ENCODE results near the gene FCN1. TPM values are rescaled to one million over a fixed set of nuclear protein-coding genes. Genes with fewer than 3 reads are reported as not detected.

FCN1 gene
- total and polyA plus RNA-seq, 2 of the 8 experiments (the other 6 are each of a cell fraction or from before 2014, with no cell fraction given), result not detected

DNA sequence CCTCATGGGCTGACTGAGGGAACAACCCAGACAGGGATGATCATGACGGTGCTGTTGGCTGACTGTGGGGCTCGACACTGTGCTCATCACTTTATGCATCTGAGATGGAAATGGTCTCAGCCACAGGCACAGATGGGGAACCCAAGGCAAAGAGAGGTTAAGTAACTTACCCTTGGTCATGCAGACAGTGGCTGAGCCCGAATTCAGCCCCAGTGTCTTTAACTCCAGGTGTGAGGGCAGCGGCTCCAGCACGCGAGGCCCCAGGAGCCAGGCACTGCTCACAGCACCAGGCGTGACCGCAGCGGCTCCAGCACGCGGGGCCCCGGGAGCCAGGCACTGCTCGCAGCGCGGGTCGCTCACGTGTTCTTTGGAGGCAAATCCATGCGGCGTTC lies 45.3 kb upstream of the FCN1 start:
- no peak overlapping the region for H3K4me2 ChIP-seq (ENCODE audit: insufficient read depth in 1 of 2, low read depth in 2 of 2, low read length in 2 of 2)
- CTCF ChIA-PET (ENCODE audit: partially characterized antibody), result interaction anchor here (1.2 to 1.3 kb wide), 2 partner anchors 9 to 184 kb away, joined by 3 read pairs; no protein-coding TSS in a partner anchor
- POLR2A ChIA-PET (ENCODE audit: partially characterized antibody), result no interaction called here

More for the DNA sequence above, 45.3 kb upstream of the FCN1 start:
- no peak overlapping the region for H3K56ac ChIP-seq (replicated peaks; ENCODE audit: insufficient read length, low read depth, low read length)
- H3K18ac ChIP-seq (ENCODE audit: extremely low read depth, low read length), result no peak overlapping the region
- no peak overlapping the region for H3K4ac ChIP-seq (replicated peaks; ENCODE audit: insufficient read length, low read depth, low read length)
- no peaks in the 10 kb centered on the region for H3K79me1 ChIP-seq (ENCODE audit: low read depth, low read length)
- H2BK15ac ChIP-seq (ENCODE audit: low read length), result no peak overlapping the region; the same call in 1 of the 2 replicates
- H2AK5ac ChIP-seq (ENCODE audit: low read depth, low read length), result no peak overlapping the region
- DNase-seq (ENCODE audit: low read depth in 1 of 2, low spot score in 2 of 2), result no peak
- no peaks in the 10 kb centered on the region for H3K79me2 ChIP-seq (ENCODE audit: control insufficient read depth in 1 of 2, insufficient read depth in 2 of 2, low read length in 2 of 2)
- H4K91ac ChIP-seq (replicated peaks; ENCODE audit: insufficient read length, low read length), result no peak overlapping the region
- no peak for TF ChIP-seq TAF1 (IDR thresholded peaks at IDR 0.05; ENCODE audit: low read depth, low read length)
- no peak for TF ChIP-seq SIX5 (IDR thresholded peaks at IDR 0.05; ENCODE audit: low read depth, low read length)
- no peak for TF ChIP-seq RBBP5 (IDR thresholded peaks at IDR 0.05; ENCODE audit: borderline replicate concordance, low read depth, low read length)
- no peak for TF ChIP-seq SAP30 (IDR thresholded peaks at IDR 0.05; ENCODE audit: insufficient read depth, insufficient replicate concordance, low read length)
- TF ChIP-seq, protein P1, sequence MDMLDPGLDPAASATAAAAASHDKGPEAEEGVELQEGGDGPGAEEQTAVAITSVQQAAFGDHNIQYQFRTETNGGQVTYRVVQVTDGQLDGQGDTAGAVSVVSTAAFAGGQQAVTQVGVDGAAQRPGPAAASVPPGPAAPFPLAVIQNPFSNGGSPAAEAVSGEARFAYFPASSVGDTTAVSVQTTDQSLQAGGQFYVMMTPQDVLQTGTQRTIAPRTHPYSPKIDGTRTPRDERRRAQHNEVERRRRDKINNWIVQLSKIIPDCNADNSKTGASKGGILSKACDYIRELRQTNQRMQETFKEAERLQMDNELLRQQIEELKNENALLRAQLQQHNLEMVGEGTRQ (IDR thresholded peaks at IDR 0.05; ENCODE audit: low read length), result no peak
- no peak for TF ChIP-seq ZNF274 (IDR thresholded peaks at IDR 0.05; ENCODE audit: borderline replicate concordance, extremely low read depth, low read length)
- no peak for TF ChIP-seq EZH2 (IDR thresholded peaks at IDR 0.05; ENCODE audit: low read depth, low read length, severe bottlenecking)
- no peaks in the 10 kb centered on the region for H3K27me3 ChIP-seq (replicated peaks in 1 of 4; ENCODE audit: control insufficient read depth in 3 of 4, extremely low read depth in 1 of 4, insufficient read depth in 3 of 4, low read length in 3 of 4)
- H3K23ac ChIP-seq (ENCODE audit: insufficient read length), result no peak overlapping the region
- H2BK5ac ChIP-seq (ENCODE audit: low read depth, low read length), result no peak overlapping the region
- H3K9ac ChIP-seq (replicated peaks in 1 of 4; ENCODE audit: extremely low read depth in 1 of 4, low read depth in 3 of 4, low read length in 3 of 4), result no peak overlapping the region
- H2BK20ac ChIP-seq (ENCODE audit: low read length), result no peak overlapping the region
- WGBS, 2 experiments (ENCODE audit: extremely low coverage in 1 of 2, insufficient coverage in 1 of 2, insufficient read length in 1 of 2, insufficient replicate concordance in 2 of 2, low coverage in 1 of 2, low lambda C conversion rate in 2 of 2, missing lambda C conversion rate in 1 of 2), result 83% methylated on average over 19 of the region's 19 CpGs; no CpG with 5 or more reads in 1 of the 2 experiments
- no peak overlapping the region for H2AFZ ChIP-seq (ENCODE audit: low read length)
- no peaks in the 10 kb centered on the region for H3K23me2 ChIP-seq (ENCODE audit: low read depth, low read length)
- no peak overlapping the region for H2BK120ac ChIP-seq (replicated peaks; ENCODE audit: low read depth, low read length)
- no peak overlapping the region for H3K14ac ChIP-seq (ENCODE audit: insufficient read length)
- H3K36me3 ChIP-seq (ENCODE audit: control insufficient read depth in 2 of 4, insufficient read depth in 4 of 4, low read length in 3 of 4), result no peaks in the 10 kb centered on the region
- no peak overlapping the region for H2BK12ac ChIP-seq (ENCODE audit: low read depth, low read length)
- H3K27ac ChIP-seq (ENCODE audit: low read depth, low read length), result no peak overlapping the region
- no peak overlapping the region for H4K8ac ChIP-seq (ENCODE audit: extremely low read depth, insufficient read depth, low read length)
- H3K4me3 ChIP-seq (ENCODE audit: extremely low read depth in 1 of 4, insufficient read depth in 2 of 4, low read depth in 3 of 4, low read length in 4 of 4), result no peak overlapping the region
- no peaks in the 10 kb centered on the region for H4K20me1 ChIP-seq (replicated peaks in 1 of 2; ENCODE audit: control insufficient read depth in 1 of 2, insufficient read depth in 2 of 2, low read length in 2 of 2)
- H3K4me1 ChIP-seq (replicated peaks in 1 of 4; ENCODE audit: control insufficient read depth in 3 of 4, insufficient read depth in 4 of 4, low read length in 3 of 4), result peaks cover 0 to 9% (median 3%) of the 10 kb centered on the region in 4 experiments; a peak in 4 of 7 replicates
- H3K9me3 ChIP-seq (ENCODE audit: insufficient read depth in 2 of 2, low read depth in 1 of 2, low read length in 1 of 2), result no peaks in the 10 kb centered on the region
- FAIRE-seq, result no peak
- H4K5ac ChIP-seq (ENCODE audit: insufficient read length, low read depth, low read length), result no peak overlapping the region

Data from H1 (cell line).